Ascending aorta (tissue), 2 donors: Measurements from ENCODE around the gene TRPV2. TPM values are rescaled to one million over a fixed set of nuclear protein-coding genes. Genes with fewer than 3 reads are reported as not detected.
"Not testable (repeated sequence)": the region's sequence is repeated elsewhere in the genome, so short reads cannot be mapped to it uniquely, and the experiment has no call there.

Source experiments
- DNase-seq, 2 donors: peaks; one replicate each; pipeline ENCODE4 v3.0.0-alpha.2; 2019; ENCODE audit warnings: low spot score in 2 of 2
- H3K27ac ChIP-seq, 2 donors: fragments of 200-600 bp; sonication (generic); one replicate each; pipeline ENCODE4 v1.5.1; 2016 to 2017; ENCODE audit warnings: mild to moderate bottlenecking in 1 of 2
- H3K27me3 ChIP-seq: fragments of 200-600 bp; sonication (generic); one replicate; pipeline ENCODE4 v1.5.1; 2017
- H3K36me3 ChIP-seq, 2 donors: fragments of 200-600 bp; sonication (generic); one replicate each; pipeline ENCODE4 v1.5.1; 2016
- H3K4me1 ChIP-seq, 2 donors: fragments of 200-600 bp; sonication (generic); one replicate each; pipeline ENCODE4 v1.5.1; 2016 to 2017; ENCODE audit warnings: mild to moderate bottlenecking in 1 of 2
- H3K4me3 ChIP-seq, 2 donors: fragments of 200-600 bp; sonication (generic); one replicate each; pipeline ENCODE4 v1.5.1; 2016 to 2017; ENCODE audit warnings: mild to moderate bottlenecking in 1 of 2
- H3K9me3 ChIP-seq, 2 donors: fragments of 200-600 bp; sonication (generic); one replicate each; pipeline ENCODE4 v1.5.1; 2016
- intact Hi-C: fragments of 100-400 bp; cut with DNase I; formaldehyde crosslinking; loops from one replicate; pipeline ENCODE4 v1.15.1; 2023
- total RNA-seq: library from RNA; depleted of rRNA; stranded (reverse); fragments of >200 nt; gene quantifications from one replicate; pipeline ENCODE4 v1.1.0, GENCODE V29; 2016
- TF ChIP-seq, protein P1 (sequence below), 3 experiments: fragments of 200-600 bp in 2 of 3; fragments of 450-650 bp in 1 of 3; sonication (generic) in 2 of 3; IDR thresholded peaks; one replicate each; pipeline ENCODE4 v1.5.1; 2016 to 2019; ENCODE audit warnings: antibody characterized with exemption in 3 of 3, mild to moderate bottlenecking in 1 of 3, moderate library complexity in 1 of 3

The TRPV2 gene
- total RNA-seq, 1 donor from 2014 or later = 26.1 TPM

DNA sequence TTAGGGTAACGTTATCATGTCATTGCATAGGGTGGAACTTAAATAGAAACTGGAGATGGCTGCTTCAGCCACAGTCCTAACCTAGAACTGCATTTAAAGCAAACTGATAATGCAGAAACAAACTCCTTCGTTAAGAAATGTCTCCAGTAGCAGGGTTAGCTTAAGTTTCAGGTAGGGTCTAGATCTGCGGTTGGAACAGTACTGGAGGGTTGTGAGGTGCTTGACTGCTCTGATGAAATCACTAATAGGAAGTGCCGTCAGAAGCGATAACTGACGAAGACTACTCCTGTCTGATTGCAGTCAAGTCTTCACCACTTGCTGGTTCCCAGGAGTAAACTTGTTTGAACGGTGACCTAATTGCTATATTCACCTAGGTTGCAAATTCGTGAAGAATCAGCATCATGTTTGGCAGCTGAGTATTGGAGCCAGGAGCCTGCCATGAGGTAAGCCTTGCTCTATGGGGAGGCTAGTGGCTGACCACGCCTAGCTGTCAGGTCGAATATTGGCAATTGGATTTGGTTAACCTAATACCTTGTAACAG lies 24.5 kb downstream of the TRPV2 start:
- TF ChIP-seq, protein P1, sequence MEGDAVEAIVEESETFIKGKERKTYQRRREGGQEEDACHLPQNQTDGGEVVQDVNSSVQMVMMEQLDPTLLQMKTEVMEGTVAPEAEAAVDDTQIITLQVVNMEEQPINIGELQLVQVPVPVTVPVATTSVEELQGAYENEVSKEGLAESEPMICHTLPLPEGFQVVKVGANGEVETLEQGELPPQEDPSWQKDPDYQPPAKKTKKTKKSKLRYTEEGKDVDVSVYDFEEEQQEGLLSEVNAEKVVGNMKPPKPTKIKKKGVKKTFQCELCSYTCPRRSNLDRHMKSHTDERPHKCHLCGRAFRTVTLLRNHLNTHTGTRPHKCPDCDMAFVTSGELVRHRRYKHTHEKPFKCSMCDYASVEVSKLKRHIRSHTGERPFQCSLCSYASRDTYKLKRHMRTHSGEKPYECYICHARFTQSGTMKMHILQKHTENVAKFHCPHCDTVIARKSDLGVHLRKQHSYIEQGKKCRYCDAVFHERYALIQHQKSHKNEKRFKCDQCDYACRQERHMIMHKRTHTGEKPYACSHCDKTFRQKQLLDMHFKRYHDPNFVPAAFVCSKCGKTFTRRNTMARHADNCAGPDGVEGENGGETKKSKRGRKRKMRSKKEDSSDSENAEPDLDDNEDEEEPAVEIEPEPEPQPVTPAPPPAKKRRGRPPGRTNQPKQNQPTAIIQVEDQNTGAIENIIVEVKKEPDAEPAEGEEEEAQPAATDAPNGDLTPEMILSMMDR (IDR thresholded peaks at IDR 0.05) = no peak
- H3K27ac ChIP-seq = peak overlapping the region in 1 of 2 donors; percentile 76
- H3K4me3 ChIP-seq = peak overlapping the region; percentile 85 to 89
- peaks cover 12 to 44% of the 10 kb centered on the region in 2 donors for H3K36me3 ChIP-seq
- intact Hi-C loops = no loop called here
- peaks cover 4 to 26% of the 10 kb centered on the region in 2 donors for H3K4me1 ChIP-seq
- no peaks in the 10 kb centered on the region for H3K9me3 ChIP-seq
- H3K27me3 ChIP-seq = no peaks in the 10 kb centered on the region
- DNase-seq = no peak

DNA sequence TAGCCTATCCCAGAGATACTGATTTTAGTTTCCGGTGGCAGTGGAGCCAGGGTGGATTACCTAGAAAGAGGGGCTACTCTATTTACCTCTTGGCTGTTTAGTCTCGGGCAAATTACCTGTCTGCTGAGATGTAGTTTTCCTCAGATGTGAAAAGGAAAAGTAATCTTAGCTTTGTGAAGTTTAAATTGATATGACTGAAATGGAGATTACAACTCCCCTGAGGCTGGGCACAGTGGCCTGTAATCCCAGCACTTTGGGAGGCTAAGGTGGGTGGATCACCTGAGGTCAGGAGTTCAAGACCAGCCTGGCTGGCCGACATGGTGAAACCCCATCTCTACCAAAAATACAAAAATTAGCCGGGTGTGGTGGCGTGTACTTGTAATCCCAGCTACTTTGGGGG lies 25.0 kb downstream of the TRPV2 start:
- intact Hi-C loops, H3K27me3 ChIP-seq, H3K9me3 ChIP-seq, DNase-seq: not testable (repeated sequence)
- Histone ChIP-seq H3K36me3 (peaks cover 12 to 47% of the 10 kb centered on the region in 2 donors), H3K27ac (peak overlapping the region in 1 of 2 donors; percentile 2), H3K4me1 (peaks cover 4 to 26% of the 10 kb centered on the region in 2 donors), H3K4me3 (peak overlapping the region; percentile 85 to 89)

DNA sequence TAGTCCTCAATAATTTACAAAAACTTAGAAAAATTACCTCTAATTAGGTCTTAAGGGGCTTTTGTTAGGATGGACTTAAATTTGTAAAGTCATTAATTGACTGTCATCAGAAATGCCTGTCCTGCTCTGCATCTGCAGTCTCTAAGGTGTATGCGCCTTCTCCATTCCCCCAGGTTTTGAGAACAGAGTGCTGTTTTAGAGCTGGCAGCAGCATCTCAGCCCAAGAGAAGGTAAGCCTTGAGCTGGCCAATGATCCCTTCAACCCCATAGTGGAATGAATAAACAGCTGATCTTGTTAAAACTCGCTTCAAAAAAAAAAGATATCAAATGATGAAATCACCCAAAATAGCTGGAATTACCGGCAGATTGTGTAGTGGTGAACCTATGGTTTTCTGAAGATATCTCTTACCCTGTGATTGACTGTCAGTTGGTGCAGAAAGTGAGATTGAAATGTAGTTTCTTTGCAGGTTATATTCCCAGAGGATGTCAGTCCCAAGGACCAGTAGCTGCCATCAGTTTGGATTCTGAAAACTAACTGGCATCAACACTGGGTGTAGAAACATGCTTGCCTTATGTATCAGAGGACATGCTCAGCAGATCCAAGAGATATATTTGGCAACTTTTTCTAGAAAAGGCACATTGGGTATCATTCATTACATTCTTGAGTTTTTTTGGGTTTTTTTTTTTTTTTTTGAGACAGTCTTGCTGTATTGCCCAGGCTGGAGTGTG lies 25.7 kb downstream of the TRPV2 start:
- no peak for DNase-seq
- Histone ChIP-seq H3K36me3 (peaks cover 12 to 50% of the 10 kb centered on the region in 2 donors), H3K27me3 (no peaks in the 10 kb centered on the region), H3K27ac (peak overlapping the region in 1 of 2 donors; percentile 2), H3K4me1 (peaks cover 4 to 26% of the 10 kb centered on the region in 2 donors), H3K4me3 (peak overlapping the region; percentile 85 to 89), H3K9me3 (no peaks in the 10 kb centered on the region)
- TF ChIP-seq, protein P1 (IDR thresholded peaks at IDR 0.05) = no peak
- intact Hi-C loops = no loop called here

DNA sequence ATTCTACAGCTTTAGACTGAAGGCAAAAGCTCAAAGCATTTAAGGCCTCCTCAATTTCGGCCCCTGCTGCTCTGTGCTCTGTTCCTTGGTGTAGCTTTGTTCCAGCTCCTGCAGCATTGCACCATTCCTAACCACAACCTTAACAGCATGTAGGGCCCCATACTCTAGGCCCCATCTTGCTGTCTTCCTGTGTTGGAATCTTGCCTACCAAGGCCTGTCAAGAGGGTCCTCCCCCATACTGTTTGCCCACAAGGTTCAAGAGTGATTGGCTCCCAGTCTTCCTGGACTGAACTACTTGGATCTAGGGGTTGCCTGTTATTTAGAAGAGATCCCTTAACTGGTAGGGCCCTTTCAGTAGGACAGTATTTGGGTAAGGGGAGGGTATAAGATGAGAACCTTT lies 26.8 kb downstream of the TRPV2 start:
- peak overlapping the region in 1 of 2 donors; percentile 3 for H3K27ac ChIP-seq
- H3K4me1 ChIP-seq = peaks cover 4 to 26% of the 10 kb centered on the region in 2 donors
- no peak overlapping the region for H3K4me3 ChIP-seq

DNA sequence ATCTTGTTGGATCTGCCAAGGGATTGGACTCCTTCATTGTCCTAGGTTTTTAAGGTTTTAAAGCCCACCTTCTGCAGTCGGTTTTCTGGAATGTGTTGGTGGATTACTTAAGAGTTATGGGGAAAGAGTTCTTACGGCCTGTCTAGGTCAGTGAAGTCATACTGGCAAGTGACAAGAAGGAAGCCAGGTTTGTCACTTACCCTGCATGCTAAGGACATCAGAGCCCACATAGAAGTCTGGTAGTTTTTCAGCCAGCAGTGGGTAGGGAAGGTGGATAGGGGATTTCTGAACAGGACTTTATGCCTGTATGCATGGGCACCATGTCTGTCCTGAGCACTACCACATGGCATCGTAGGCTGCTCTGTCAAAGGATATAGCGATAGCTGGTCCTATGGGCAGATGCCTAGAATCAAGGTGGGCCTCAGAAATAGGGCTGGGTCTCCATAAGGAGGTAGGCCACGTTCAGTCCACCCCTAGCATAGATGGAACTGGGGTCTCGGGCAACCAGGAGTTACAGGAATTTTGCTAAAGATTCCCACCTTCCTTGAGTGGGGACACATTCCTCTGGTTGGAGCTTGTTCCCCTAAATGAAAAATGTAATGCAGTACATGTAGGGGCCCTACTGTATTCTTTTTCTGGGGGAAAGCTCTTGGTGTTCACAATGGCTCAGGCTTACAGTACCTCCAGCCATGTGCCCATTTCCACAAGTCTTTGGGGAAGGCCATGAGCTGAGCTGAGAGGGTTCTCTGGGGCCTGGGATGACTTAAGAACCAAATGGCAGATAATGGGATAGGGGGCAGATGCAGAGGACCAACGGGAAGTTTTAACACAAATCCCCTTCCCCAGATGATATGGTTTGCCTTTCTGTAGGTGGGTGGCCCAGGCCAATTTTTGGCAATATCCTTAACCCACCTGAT lies 27.5 kb downstream of the TRPV2 start:
- H3K27ac ChIP-seq = peak overlapping the region in 1 of 2 donors; percentile 3
- H3K4me1 ChIP-seq = peaks cover 4 to 26% of the 10 kb centered on the region in 2 donors
- H3K27me3 ChIP-seq = no peaks in the 10 kb centered on the region
- TF ChIP-seq, protein P1 (IDR thresholded peaks at IDR 0.05) = no peak
- no peak overlapping the region for H3K4me3 ChIP-seq
- no peaks in the 10 kb centered on the region for H3K9me3 ChIP-seq
- peaks cover 15 to 66% of the 10 kb centered on the region in 2 donors for H3K36me3 ChIP-seq
- no peak for DNase-seq
- intact Hi-C loops = no loop called here

More for the DNA sequence above, 26.8 kb downstream of the TRPV2 start:
- intact Hi-C loops = no loop called here
- DNase-seq = no peak
- Histone ChIP-seq H3K36me3 (peaks cover 13 to 60% of the 10 kb centered on the region in 2 donors), H3K9me3 (no peaks in the 10 kb centered on the region), H3K27me3 (no peaks in the 10 kb centered on the region)
- TF ChIP-seq, protein P1 (IDR thresholded peaks at IDR 0.05) = no peak
